ENCODE results near the gene PFDN6. TPM values are rescaled to one million over a fixed set of nuclear protein-coding genes. Genes with fewer than 3 reads are reported as not detected.

PFDN6 gene
- total and polyA plus RNA-seq, 9 of the 15 experiments (the other 6 are each of a cell fraction or from before 2014, with no cell fraction given): 6.8 to 475 (median 216) TPM

- TF ChIP-seq, protein P1, sequence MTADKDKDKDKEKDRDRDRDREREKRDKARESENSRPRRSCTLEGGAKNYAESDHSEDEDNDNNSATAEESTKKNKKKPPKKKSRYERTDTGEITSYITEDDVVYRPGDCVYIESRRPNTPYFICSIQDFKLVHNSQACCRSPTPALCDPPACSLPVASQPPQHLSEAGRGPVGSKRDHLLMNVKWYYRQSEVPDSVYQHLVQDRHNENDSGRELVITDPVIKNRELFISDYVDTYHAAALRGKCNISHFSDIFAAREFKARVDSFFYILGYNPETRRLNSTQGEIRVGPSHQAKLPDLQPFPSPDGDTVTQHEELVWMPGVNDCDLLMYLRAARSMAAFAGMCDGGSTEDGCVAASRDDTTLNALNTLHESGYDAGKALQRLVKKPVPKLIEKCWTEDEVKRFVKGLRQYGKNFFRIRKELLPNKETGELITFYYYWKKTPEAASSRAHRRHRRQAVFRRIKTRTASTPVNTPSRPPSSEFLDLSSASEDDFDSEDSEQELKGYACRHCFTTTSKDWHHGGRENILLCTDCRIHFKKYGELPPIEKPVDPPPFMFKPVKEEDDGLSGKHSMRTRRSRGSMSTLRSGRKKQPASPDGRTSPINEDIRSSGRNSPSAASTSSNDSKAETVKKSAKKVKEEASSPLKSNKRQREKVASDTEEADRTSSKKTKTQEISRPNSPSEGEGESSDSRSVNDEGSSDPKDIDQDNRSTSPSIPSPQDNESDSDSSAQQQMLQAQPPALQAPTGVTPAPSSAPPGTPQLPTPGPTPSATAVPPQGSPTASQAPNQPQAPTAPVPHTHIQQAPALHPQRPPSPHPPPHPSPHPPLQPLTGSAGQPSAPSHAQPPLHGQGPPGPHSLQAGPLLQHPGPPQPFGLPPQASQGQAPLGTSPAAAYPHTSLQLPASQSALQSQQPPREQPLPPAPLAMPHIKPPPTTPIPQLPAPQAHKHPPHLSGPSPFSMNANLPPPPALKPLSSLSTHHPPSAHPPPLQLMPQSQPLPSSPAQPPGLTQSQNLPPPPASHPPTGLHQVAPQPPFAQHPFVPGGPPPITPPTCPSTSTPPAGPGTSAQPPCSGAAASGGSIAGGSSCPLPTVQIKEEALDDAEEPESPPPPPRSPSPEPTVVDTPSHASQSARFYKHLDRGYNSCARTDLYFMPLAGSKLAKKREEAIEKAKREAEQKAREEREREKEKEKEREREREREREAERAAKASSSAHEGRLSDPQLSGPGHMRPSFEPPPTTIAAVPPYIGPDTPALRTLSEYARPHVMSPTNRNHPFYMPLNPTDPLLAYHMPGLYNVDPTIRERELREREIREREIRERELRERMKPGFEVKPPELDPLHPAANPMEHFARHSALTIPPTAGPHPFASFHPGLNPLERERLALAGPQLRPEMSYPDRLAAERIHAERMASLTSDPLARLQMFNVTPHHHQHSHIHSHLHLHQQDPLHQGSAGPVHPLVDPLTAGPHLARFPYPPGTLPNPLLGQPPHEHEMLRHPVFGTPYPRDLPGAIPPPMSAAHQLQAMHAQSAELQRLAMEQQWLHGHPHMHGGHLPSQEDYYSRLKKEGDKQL (CRISPR knock-in tag; IDR thresholded peaks at IDR 0.05; ENCODE audit: borderline replicate concordance): no peak
- no peak for TF ChIP-seq ZNF354B (CRISPR knock-in tag; IDR thresholded peaks at IDR 0.05)
- TF ChIP-seq FOXP1 (CRISPR knock-in tag; IDR thresholded peaks at IDR 0.05): no peak
- no peak for TF ChIP-seq KAT7 (CRISPR knock-in tag; IDR thresholded peaks at IDR 0.05; ENCODE audit: borderline replicate concordance)
- peak; percentile 62; the same call in 1 of the 2 replicates for TF ChIP-seq ZC3H4 (CRISPR knock-in tag; IDR thresholded peaks at IDR 0.05; ENCODE audit: borderline replicate concordance)
- TF ChIP-seq STAG1 (CRISPR knock-in tag; IDR thresholded peaks at IDR 0.05; ENCODE audit: borderline replicate concordance): no peak
- no peak for TF ChIP-seq PTTG1 (tag; IDR thresholded peaks at IDR 0.05; ENCODE audit: low read depth)
- 0 out of 3 replicates have a peak, but pooled peaks of 1 of the 2 experiments have one; percentile 14 for TF ChIP-seq CBX3 (IDR thresholded peaks at IDR 0.05; ENCODE audit: borderline replicate concordance in 1 of 2, low read length in 2 of 2)
- no peak for TF ChIP-seq SIX5 (IDR thresholded peaks at IDR 0.05; ENCODE audit: borderline replicate concordance in 1 of 2, insufficient read depth in 1 of 2, low read depth in 1 of 2, low read length in 2 of 2)
- no peak for TF ChIP-seq RBBP5 (IDR thresholded peaks at IDR 0.05; ENCODE audit: borderline replicate concordance, insufficient read depth, low read length, poor library complexity, severe bottlenecking)
- 0 out of 2 replicates have a peak, but pooled peaks have one; percentile 24 for TF ChIP-seq NR4A1 (CRISPR knock-in tag; IDR thresholded peaks at IDR 0.05)
- TF ChIP-seq NR4A1 (tag; IDR thresholded peaks at IDR 0.05): no peak
- TF ChIP-seq ZNF778 (CRISPR knock-in tag; IDR thresholded peaks at IDR 0.05): no peak
- peak; percentile 49 for TF ChIP-seq CEBPB (tag; IDR thresholded peaks at IDR 0.05)
- TF ChIP-seq MED1 (CRISPR knock-in tag; IDR thresholded peaks at IDR 0.05; ENCODE audit: borderline replicate concordance): no peak
- no peak for TF ChIP-seq NR2F6 (CRISPR knock-in tag; IDR thresholded peaks at IDR 0.05)
- TF ChIP-seq SMAD4 (CRISPR knock-in tag; conservative IDR thresholded peaks at IDR 0.05): peak; percentile 43; the same call in 1 of the 2 replicates
- TF ChIP-seq TRIM25 (IDR thresholded peaks at IDR 0.05; ENCODE audit: borderline replicate concordance): no peak
- TF ChIP-seq BHLHE40 (IDR thresholded peaks at IDR 0.05; ENCODE audit: low read length): peak; percentile 7; the same call in 1 of the 2 replicates
- TF ChIP-seq ZNF239 (CRISPR knock-in tag; IDR thresholded peaks at IDR 0.05): no peak
Observed at GRCh38 chr6:33273924-33274902, 15.2 kb upstream of the PFDN6 start (continued).

All from K562 (cell line).